ENCODE data around the gene RCE1. TPM values are rescaled to one million over a fixed set of nuclear protein-coding genes. Genes with fewer than 3 reads are reported as not detected.
A peak's percentile ranks its signal among the peaks of the same experiment; 100 is the strongest.

Gene RCE1
- total RNA-seq, 1 experiment from 2014 or later, result 15.6 TPM

DNA sequence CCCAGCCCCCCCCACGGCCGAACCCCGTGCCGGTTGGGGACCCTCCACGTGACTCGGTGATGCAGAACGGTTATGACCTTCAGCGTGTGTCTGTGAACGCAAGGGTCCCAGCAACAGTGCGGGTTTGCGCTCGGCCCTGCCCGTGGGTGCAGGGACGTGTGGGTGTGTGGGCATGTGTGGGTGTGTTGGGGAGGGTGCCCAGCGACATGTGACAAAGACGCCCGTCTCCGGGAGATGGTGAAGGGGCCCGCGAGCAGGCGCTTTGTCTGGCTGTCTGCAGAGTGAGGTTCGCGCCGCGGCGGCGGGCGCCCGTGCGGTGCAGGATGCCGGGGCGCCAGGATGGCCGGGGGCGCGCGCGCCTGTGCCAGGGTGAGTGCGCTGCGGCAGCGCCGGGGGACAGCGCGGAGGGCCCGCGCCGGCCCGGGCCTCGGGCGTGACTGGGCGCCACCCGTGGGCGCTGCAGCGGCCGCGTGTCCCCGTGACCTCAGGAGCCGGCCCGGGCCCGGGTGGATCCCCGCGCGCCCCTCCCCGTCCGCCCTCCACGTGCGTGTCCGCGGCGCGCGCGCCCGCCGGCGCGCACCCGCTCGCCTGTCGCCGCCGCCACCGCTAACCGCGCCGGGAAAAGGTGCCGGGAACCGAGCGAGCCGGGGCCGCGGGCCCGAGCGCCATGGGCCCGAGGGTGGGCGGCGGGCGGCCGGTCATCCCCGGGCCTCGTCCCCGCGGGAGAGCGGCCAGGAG lies 13.4 kb downstream of the RCE1 start, which contains the start of gene LRFN4:
TSS of gene LRFN4 (plus strand) at position 569 of the 738 bp plus-strand sequence. CDS start 681 bp downstream, outside the sequence.
- DNase-seq (ENCODE audit: low read depth), result no peak

DNA sequence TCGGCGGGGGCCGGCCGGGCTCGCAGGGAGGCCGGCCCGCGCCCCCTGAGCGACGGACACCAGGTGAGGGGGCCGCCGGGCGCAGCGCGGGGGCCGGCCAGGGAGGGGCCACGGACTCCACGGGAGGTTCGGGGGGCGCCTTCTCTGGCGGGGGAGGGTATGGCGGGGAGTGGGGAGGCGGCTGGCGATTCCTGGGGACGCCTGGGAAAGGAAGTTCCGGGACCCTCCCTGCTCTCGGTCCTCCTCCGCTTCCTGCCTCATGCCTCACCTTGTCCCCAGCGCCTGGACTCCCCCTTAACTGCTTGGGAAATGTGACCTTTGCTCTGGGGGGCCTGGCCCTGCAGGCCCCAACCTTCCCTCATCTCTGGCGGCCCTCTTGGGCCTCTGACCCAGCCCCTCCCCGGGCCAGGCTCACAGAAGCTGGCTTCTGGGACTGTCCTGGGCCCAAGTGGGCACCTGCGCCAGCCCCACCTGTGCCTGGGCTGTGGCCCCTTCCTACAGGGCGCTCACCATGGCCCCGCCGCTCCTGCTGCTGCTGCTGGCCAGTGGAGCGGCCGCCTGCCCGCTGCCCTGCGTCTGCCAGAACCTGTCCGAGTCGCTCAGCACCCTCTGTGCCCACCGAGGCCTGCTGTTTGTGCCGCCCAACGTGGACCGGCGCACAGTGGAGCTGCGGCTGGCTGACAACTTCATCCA lies 14.1 kb downstream of the RCE1 start:
- DNase-seq (ENCODE audit: low read depth), result no peak

DNA sequence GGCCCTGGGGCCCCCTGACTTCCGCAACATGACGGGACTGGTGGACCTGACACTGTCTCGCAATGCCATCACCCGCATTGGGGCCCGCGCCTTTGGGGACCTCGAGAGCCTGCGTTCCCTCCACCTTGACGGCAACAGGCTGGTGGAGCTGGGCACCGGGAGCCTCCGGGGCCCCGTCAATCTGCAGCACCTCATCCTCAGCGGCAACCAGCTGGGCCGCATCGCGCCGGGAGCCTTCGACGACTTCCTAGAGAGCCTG lies 14.6 kb downstream of the RCE1 start:
- DNase-seq (ENCODE audit: low read depth), result no peak

DNA sequence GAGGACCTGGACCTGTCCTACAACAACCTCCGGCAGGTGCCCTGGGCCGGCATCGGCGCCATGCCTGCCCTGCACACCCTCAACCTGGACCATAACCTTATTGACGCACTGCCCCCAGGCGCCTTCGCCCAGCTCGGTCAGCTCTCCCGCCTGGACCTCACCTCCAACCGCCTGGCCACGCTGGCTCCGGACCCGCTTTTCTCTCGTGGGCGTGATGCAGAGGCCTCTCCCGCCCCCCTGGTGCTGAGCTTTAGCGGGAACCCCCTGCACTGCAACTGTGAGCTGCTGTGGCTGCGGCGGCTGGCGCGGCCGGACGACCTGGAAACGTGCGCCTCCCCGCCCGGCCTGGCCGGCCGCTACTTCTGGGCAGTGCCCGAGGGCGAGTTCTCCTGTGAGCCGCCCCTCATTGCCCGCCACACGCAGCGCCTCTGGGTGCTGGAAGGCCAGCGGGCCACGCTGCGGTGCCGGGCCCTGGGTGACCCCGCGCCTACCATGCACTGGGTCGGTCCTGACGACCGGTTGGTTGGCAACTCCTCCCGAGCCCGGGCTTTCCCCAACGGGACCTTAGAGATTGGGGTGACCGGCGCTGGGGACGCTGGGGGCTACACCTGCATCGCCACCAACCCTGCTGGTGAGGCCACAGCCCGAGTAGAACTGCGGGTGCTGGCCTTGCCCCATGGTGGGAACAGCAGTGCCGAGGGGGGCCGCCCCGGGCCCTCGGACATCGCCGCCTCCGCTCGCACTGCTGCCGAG lies 15.1 kb downstream of the RCE1 start:
- DNase-seq (ENCODE audit: low read depth), result no peak

DNA sequence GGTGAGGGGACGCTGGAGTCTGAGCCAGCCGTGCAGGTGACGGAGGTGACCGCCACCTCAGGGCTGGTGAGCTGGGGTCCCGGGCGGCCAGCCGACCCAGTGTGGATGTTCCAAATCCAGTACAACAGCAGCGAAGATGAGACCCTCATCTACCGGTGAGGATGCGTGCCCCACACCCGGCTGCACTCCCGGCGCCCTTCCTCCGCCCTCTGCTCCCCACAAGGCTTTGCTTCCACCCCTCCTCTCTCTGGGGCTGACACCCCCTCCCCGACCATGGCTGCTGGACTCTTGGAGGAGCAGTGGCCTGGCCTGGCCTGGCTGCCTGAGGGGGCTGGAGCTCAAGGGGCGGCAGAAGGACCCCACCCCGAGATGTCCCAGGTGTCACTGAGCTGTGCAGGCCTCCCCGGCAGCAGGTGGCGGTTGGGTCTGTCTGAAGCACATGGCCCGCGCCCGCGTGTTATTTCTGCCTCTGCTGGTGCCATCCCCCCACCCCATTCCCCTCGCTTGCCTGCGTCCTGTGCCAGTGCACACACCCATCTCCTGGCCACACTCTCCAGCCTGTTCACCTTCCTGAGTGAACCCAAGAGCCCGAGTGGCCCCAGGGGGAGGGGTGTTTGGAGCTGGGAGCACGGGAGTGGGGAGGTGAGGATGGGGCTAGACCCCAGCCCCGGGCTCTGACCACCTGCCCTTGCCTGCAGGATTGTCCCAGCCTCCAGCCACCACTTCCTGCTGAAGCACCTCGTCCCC lies 15.9 kb downstream of the RCE1 start:
- DNase-seq (ENCODE audit: low read depth), result no peak

DNA sequence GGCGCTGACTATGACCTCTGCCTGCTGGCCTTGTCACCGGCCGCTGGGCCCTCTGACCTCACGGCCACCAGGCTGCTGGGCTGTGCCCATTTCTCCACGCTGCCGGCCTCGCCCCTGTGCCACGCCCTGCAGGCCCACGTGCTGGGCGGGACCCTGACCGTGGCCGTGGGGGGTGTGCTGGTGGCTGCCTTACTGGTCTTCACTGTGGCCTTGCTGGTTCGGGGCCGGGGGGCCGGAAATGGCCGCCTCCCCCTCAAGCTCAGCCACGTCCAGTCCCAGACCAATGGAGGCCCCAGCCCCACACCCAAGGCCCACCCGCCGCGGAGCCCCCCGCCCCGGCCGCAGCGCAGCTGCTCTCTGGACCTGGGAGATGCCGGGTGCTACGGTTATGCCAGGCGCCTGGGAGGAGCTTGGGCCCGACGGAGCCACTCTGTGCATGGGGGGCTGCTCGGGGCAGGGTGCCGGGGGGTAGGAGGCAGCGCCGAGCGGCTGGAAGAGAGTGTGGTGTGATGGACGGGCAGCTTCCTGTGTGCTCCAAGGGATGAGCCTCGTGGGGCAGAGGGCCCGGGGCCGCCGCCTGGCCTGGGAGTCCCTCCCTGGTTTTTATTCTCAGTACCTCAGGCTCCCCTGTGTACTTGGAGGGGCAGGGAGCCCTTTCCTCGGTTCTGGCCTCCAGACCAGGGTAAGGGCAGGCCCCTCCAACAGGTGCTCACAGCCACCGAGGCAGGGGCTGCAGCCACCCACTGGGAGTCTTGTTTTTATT lies 16.6 kb downstream of the RCE1 start:
- no peak for DNase-seq (ENCODE audit: low read depth)

DNA sequence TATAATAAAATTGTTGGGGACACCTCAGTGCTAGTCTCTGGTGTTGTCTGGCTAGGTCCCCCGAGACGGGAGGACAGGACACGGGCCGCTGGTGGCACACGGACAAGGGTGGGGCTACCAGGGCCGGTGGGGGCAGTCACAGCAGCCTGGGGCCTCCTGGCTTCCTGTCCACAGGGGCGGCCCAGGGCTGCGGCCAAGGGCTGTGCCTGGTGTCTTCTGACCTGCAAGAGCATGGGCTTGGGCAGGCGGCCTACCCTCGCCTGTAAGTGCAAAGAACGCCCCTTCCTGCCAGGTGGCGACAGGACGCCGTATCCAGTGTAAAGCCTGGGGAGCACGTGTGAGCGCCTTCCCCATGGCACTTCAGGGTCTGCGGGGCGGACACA lies 17.2 kb downstream of the RCE1 start:
- no peak for DNase-seq (ENCODE audit: low read depth)

DNA sequence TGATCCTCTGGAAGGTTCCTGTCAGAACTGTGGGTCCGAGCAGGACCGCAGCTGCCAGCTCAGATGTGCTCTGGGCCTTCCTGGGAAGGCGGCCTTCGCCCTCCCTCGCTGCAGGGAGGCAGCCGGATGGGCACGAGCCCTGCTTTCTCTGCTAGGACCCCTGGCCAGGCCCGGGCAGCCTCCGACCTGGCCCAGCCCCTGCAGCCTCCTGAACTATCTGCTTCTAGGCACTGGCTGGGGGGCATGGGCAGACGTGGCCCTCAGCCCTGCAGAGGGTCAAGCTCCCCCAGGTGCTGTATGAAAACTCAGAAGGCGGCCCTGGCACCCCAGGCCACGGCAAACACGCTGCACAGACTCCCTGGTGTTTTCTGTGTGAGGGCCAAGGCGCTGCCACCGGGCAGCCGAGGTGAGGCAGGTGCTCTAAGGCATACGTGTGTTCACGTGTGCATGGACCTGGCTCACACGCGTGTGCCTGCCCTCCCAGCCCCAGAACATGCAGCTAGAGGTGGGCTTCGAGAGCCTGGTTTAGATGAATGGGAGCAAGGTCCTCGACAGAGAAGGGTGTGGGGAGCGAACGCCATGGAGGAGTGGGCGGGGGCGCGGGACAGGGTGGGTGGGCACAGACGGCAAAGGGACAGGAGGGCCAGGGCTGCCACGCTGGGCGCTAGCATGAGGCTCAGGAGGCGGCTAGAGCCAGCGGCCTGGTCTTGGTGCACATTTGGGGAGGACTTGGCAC lies 18.0 kb downstream of the RCE1 start:
- no peak for DNase-seq (ENCODE audit: low read depth)

DNA sequence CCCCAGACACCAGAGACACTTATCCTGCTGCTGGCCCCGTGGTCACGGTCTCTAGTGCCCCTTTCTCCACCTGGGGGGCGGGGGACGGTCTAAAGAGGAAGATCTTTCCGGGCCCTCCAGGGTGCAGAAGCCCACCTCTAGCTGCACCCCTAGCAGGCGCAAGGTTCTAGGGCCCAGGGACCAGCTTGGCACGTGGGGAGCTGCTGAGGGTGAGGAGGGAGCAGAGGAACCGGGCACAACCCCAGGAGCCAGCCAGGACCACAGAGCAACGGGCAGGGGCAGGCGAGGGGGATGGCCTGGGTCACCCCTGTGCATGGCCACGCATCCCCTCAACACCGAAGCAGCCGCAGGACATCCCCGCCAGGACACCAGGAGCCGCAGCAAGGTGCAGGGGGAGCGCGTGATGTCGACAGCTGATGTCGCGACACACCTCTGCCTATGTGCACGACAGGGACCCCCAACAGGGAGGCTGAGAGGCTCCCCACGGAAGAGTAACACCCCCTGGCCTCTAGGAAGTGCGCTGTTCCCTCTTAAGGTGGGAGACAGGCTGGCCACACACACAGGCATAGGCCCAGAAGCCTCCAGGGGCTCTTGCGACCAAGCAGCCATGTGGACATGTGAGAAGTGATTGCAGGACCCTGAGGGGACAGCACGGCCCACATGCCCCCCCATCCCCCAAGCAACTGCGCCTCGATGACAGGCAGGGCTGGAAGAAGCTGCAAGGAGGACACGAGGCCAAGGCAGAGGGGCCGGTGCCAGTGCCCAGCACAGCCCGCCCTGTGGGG lies 18.7 kb downstream of the RCE1 start:
- DNase-seq (ENCODE audit: low read depth), result no peak

DNA sequence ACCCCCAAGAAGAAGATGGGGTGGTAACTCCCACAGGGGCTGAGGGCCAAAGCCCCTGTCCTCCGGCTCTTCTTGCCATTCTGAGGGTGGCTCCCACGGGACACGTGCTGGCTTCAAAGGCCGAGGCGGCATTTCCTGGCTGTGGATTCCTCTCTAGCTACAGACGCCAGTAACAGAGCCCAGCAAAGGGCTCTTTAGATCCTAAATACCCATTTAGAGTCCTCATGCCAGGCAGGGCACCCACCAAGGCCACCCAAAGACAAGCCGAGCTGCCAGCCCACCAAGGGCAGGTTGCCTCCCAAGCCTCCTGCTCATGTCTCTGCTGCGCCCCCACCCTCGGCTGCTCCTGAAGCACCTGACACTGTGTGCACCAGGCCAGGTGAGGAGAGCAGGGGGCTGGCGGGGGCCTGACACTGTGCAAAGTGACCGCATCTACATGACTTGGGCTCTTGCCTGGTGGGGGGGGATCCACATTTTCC lies 19.4 kb downstream of the RCE1 start:
- DNase-seq (ENCODE audit: low read depth), result no peak

DNA sequence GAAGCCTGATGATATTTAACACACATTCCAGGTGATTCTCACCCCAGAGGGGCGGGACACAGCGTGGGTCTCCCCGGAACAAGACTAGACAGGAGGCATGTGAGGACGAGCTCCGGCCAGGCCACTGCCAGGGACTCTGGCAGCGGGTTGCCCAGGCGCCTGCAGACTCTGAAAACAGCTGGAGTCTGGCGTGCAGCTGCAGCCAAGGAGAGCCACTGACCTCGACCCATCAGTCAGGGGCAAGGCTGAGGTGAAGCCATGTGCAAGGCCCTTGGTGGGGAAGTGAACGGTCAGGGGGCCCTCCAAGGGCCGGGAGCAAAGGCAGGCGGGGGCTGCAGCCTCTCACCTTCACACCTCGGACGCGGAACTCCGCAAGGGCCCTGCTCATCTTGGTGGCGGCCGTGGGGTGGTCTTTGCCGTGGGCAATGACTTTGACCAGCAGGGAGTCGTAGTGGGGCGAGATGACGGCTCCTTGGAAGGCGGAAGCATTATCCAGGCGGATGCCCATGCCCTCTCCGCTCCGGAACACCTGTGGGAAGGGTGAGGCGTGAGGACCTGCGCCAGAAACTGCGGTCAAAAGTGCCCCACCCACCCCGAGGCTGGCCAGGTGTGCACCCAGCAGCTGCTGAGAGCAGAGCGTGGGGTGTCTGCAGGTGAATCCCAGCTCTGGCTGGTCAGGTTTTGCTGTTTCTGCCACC lies 20.3 kb downstream of the RCE1 start:
- no peak for DNase-seq (ENCODE audit: low read depth)

DNA sequence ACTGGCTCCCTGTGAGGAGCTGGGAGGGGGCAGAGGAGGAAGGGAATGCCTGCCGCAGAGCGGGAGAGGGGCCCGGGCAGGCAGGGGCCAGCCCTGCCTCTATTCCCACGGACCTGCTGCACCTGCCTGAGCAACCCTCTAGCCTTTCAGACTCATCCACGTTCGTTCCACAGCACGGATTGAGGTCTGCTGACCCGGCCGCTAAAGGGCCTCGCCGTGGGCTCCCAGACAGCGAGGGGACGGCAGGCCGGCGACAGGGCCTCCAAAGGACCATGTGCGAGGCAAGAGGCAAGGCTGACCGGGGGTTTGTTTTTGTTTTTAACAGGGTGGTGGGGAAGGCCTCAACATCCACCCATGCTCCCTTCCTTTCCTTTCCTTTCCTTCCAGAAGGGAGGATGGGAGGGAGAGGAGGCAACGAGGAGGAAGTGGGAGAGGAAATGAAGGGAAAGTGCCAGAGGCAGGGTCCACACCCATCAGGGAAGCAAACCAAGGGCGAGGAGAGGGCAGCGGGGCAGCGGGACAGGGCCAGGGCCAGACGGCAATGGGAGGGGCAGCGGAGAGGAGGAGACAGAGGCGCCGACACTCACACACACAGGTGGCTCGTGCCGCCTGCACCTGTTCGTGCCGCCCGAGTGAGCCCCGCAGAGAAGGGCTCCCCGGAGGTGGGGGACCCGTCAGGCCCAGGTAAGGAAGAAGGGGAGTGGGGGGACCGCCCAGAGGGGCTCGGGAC lies 21.1 kb downstream of the RCE1 start:
- no peak for DNase-seq (ENCODE audit: low read depth)

DNA sequence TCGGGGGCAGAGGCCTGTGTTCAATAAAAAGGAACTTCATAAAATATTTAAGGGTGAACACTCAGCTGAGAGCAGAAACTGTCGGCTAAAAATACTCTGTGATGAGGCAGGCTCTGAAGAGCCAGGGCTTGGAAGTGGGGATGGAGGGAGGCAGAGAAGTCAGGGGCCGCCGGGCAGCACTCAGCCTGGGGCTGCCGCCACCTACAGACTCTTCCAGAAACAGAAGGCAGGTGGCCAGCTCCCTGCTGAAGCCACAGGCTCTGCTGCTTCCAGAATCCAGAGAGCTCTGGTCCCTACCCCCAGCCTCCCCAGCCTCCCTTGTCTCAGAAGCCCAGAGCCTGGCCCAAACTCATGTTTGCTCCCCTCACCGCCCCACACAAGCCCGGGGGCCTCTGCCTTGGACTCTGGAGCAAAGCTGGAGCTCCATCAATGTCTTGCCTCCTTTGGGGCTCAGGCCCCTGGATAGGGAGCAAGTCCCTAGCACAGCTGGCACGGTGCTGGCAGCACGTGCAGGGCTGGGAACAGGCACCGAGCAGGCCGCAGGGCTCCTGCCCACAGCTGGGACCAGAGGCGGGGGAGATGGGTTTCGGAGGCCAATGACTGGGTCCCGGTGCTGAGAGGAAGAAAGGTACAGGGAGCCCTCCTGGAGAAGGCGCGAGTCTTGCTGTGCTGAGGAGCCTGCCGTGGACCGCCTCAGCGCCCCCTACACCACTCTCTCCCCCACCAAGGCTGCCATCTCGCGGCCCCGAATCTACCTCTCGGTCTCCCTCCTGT lies 21.9 kb downstream of the RCE1 start:
- no peak for DNase-seq (ENCODE audit: low read depth)

DNA sequence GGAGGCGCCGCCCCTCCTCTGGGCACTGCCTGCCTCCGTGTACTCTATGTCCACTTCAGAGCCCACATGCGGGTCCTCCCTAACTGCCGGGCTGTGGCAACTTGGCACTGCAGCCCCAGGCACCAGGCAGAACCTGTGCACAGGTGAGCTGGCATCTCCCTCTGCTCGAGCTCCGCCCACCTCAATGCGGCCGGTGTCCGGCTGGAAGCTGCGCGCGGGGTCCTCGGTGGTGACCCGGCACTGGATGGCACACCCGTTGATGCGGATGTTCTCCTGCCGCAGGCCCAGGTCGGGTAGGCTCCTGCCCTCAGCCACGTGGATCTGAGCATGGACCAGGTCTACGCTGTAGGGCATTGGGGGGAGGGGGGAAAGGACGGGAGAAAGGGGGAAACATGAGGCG lies 22.8 kb downstream of the RCE1 start:
- no peak for DNase-seq (ENCODE audit: low read depth)

DNA sequence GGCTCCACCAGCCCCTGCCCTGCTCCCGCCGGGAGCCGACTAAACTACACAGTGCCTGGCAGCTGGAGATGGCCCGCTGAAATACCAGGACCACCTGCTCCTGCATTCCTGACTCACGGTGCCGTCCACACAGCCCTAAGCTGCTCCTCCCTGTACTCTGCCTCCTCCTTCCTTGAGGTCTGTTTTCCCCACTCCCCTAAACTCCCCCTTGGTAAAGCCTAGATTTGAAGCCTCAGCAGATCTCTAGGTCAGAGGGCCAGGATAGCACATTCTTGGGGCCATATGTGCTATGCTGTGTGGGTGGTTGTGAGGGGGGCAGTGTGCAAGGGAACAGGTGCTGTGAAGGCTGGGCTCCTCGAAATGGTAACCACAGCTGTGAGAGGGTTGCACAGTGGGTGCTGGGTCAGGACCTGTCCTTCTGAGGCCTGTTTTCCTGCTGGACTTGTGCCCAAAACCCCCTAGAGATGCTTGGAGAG lies 23.3 kb downstream of the RCE1 start:
- peak; percentile 92 for DNase-seq (ENCODE audit: low read depth)

DNA sequence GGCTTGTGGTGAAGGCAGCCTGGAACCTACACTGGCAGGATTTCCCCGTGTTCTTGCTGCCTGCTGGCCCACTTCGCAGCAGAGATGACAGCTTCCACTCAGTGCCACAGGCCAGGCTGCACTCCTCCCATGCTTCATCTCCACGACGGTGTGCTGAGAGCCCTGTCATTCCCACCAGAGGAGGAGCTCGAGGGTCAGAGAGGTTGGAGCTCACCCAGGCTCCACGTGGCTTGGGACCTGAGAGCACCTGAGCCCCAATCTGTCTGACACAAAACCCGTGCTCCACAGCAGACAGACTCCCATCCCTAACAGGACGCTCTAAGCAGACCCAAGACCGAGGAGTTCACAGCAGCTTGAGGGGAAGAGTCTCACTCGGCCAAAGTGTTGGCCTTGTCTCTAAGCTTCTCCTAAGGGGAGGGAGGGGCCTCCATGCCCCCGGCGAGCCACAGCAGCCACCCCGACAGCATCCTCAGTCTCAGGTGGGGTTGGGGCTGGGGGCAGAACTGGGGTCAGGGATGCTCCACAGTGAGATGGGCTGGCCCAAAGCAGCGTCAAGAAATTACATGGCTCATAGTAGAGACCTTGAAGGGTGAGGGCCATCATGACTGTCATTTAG lies 24.3 kb downstream of the RCE1 start:
- DNase-seq (ENCODE audit: low read depth), result no peak

Measured in LHCN-M2 (cell line).